K562 (cell line): ENCODE results near the gene DSC2. TPM values are rescaled to one million over a fixed set of nuclear protein-coding genes. Genes with fewer than 3 reads are reported as not detected.

Experiments used
- ATAC-seq: fragments of 200-7000 bp; cut with Tn5 transposase; 3 replicates; pipeline ENCODE4 v1.9.1; 2020; ENCODE audit warnings: moderate library complexity
- BruUV-seq: library from RNA; stranded (reverse); fragments of 400-500 nt; replicated peaks from 2 replicates; lab custom pipeline; 2021; lab: Mats Ljungman, UMichigan
- CTCF ChIA-PET: fragments of 300-600 bp; formaldehyde crosslinking; extraction: SDS; loops from one replicate; lab custom pipeline; 2021; ENCODE audit warnings: low intra/inter-chr PET ratio; lab: Yijun Ruan, JAX
- POLR2A ChIA-PET: fragments of 300-600, 350-650 bp; sonication (Branson Sonifier 250); formaldehyde crosslinking; extraction: SDS; loops from one replicate; lab custom pipeline; 2021; ENCODE audit warnings: antibody characterized with exemption, inconsistent platforms; lab: Yijun Ruan, JAX
- DNase-seq, 4 experiments: peaks; one replicate each; pipeline versions ENCODE4 v3.0.0 to v3.0.0-alpha.2; 2011 to 2018; ENCODE audit warnings: low spot score in 3 of 4, mixed read lengths in 3 of 4; ENCODE audit errors: extremely low read depth in 1 of 4
- FAIRE-seq: peaks from 2 replicates; lab custom pipeline; 2011; peaks lifted over from hg19 to GRCh38; lab: Jason Lieb, UNC
- H2AFZ ChIP-seq: 2 replicates; pipeline ENCODE4 v1.6.0; 2011; ENCODE audit warnings: low read depth, low read length, control low read depth, inconsistent platforms
- H3K27ac ChIP-seq: fragments of 200-600 bp; 3 replicates; pipeline ENCODE4 v1.8.0; 2011; ENCODE audit warnings: low read depth, mild to moderate bottlenecking, control low read depth, inconsistent platforms, low read length, moderate library complexity, mixed read lengths; ENCODE audit errors: extremely low read depth
- H3K27me3 ChIP-seq, 2 experiments: fragments of 300-600 bp in 1 of 2; 2 replicates in 1 of 2; 3 replicates in 1 of 2; pipeline versions ENCODE4 v1.6.0 to v1.8.0; 2011; ENCODE audit warnings: inconsistent platforms in 2 of 2, low read length in 2 of 2, mild to moderate bottlenecking in 1 of 2, mixed read lengths in 1 of 2, moderate library complexity in 1 of 2; ENCODE audit not compliant: control insufficient read depth in 2 of 2, insufficient read depth in 2 of 2
- H3K36me3 ChIP-seq: fragments of 300-600 bp; 3 replicates; pipeline ENCODE4 v1.8.0; 2011; ENCODE audit warnings: mild to moderate bottlenecking, low read length, inconsistent platforms; ENCODE audit not compliant: control insufficient read depth, insufficient read depth
- H3K4me1 ChIP-seq, 2 experiments: fragments of 200-600 bp in 1 of 2; replicated peaks in 1 of 2; 2 replicates in 1 of 2; 3 replicates in 1 of 2; pipeline versions ENCODE4 v1.5.1 to v1.8.0; 2011; ENCODE audit warnings: inconsistent platforms in 2 of 2, low read length in 2 of 2, mild to moderate bottlenecking in 1 of 2, mixed read lengths in 1 of 2, moderate library complexity in 1 of 2; ENCODE audit not compliant: control insufficient read depth in 2 of 2, insufficient read depth in 2 of 2
- H3K4me2 ChIP-seq: 2 replicates; pipeline ENCODE4 v1.6.1; 2011; ENCODE audit warnings: low read length, control low read depth, inconsistent platforms, mixed read lengths; ENCODE audit not compliant: insufficient read depth
- H3K4me3 ChIP-seq: fragments of 200-600 bp; sonication (generic), shearing (Covaris generic); 2 replicates; pipeline ENCODE4 v1.5.1; 2016; ENCODE audit warnings: control low read depth, inconsistent platforms
- H3K79me2 ChIP-seq: fragments of 200-600 bp; 3 replicates; pipeline ENCODE4 v1.8.0; 2011; ENCODE audit warnings: low read length, inconsistent platforms; ENCODE audit not compliant: control insufficient read depth, insufficient read depth
- H3K9ac ChIP-seq, 2 experiments: 2 replicates each; pipeline versions ENCODE4 v1.6.0 to v1.6.1; 2011; ENCODE audit warnings: low read depth in 2 of 2, low read length in 2 of 2, control low read depth in 1 of 2, inconsistent platforms in 1 of 2, mild to moderate bottlenecking in 1 of 2, mixed read lengths in 1 of 2; ENCODE audit not compliant: insufficient read depth in 1 of 2
- H3K9me1 ChIP-seq: one replicate; pipeline ENCODE4 v1.6.0; 2011; ENCODE audit warnings: inconsistent platforms, mild to moderate bottlenecking, low read length, moderate library complexity; ENCODE audit not compliant: control insufficient read depth, insufficient read depth
- H3K9me3 ChIP-seq: replicated peaks from 2 replicates; pipeline ENCODE4 v1.5.1; 2011; ENCODE audit warnings: low read depth, low read length, inconsistent platforms; ENCODE audit not compliant: control insufficient read depth, insufficient read depth
- H4K20me1 ChIP-seq: replicated peaks from 2 replicates; pipeline ENCODE4 v1.6.1; 2011; ENCODE audit warnings: low read length, inconsistent platforms, mixed read lengths; ENCODE audit not compliant: control insufficient read depth, insufficient read depth
- C11orf30 ChIP-seq: fragments of 450-650 bp; IDR thresholded peaks from 2 replicates; pipeline ENCODE4 v1.6.1; 2016; ENCODE audit warnings: low read depth, mild to moderate bottlenecking
- CREB1 ChIP-seq, 2 experiments: sonication (generic) in 1 of 2; formaldehyde crosslinking in 1 of 2; IDR thresholded peaks; 2 replicates each; pipeline versions ENCODE4 v1.6.1 to v1.8.0; 2012 to 2022; ENCODE audit warnings: inconsistent platforms in 1 of 2, mild to moderate bottlenecking in 1 of 2, missing genetic modification reagents in 1 of 2, moderate library complexity in 1 of 2
- HEY1 ChIP-seq: fragments of 250-450 bp; sonication (Bioruptor Pico); IDR thresholded peaks from 2 replicates; pipeline ENCODE4 v1.5.0; 2020; ENCODE audit warnings: mild to moderate bottlenecking, moderate library complexity, borderline replicate concordance
- HIVEP1 ChIP-seq: fragments of 250-450 bp; sonication (Bioruptor Pico); IDR thresholded peaks from 2 replicates; pipeline ENCODE4 v1.4.0; 2020; ENCODE audit warnings: mild to moderate bottlenecking
- HSF4 ChIP-seq: fragments of 250-450 bp; sonication (Bioruptor Pico); IDR thresholded peaks from 2 replicates; pipeline ENCODE4 v2.1.2; 2022; ENCODE audit warnings: mild to moderate bottlenecking, moderate library complexity, borderline replicate concordance
- NRF1 ChIP-seq, 2 experiments: fragments of 450-650 bp; IDR thresholded peaks in 1 of 2; conservative IDR thresholded peaks in 1 of 2; 2 replicates each; pipeline ENCODE4 v1.6.1; 2014; ENCODE audit warnings: mild to moderate bottlenecking in 2 of 2
- SIRT6 ChIP-seq: IDR thresholded peaks from one replicate; pipeline ENCODE4 v1.6.1; 2012; ENCODE audit warnings: low read depth, mild to moderate bottlenecking, control low read depth, inconsistent platforms, low read length, moderate library complexity
- WGBS: fragments of 100-300 bp; shearing (Covaris generic); methylation state at CpG from one replicate; pipeline ENCODE4 v1.1.6; 2016; ENCODE audit warnings: low coverage, mixed read lengths; ENCODE audit not compliant: insufficient coverage; ENCODE audit errors: missing lambda C conversion rate; 5-methylcytosine and 5-hydroxymethylcytosine counted together
- in situ Hi-C: fragments of 300-500 bp; cut with MboI; formaldehyde crosslinking; loops from 4 replicates; pipeline ENCODE4 v1.15.0; 2018; ENCODE audit warnings: inconsistent platforms, mixed read lengths
- intact Hi-C: fragments of 100-400 bp; cut with micrococcal nuclease; formaldehyde crosslinking; loops from 2 replicates; pipeline ENCODE4 v1.14.2; 2022
- polyA plus RNA-seq, 8 experiments: library from polyadenylated mRNA; depleted of rRNA in 4 of 8; stranded (reverse) in 5 of 8; unstranded in 3 of 8; fragments of >200 nt; fragmentation: Nextera tagmentation in 2 of 8; fragmentation: Illumina TruSeq in 1 of 8; extraction: Ambion mirVana in 2 of 8; extraction: Trizol in 1 of 8; gene quantifications; 2 replicates each; pipeline versions ENCODE4 v1.2.1 to v1.2.3, GENCODE V29; 2011 to 2014; ENCODE audit warnings: inconsistent platforms in 1 of 8, missing spikeins in 1 of 8
- total RNA-seq, 7 experiments: library from RNA; depleted of rRNA in 6 of 7; stranded (reverse); fragments of >200 nt in 6 of 7; fragmentation: Illumina TruSeq in 2 of 7; extraction: Trizol in 2 of 7; gene quantifications; 2 replicates each; pipeline versions ENCODE4 v1.2.1 to v1.2.3, GENCODE V29; 2011 to 2021; ENCODE audit warnings: low replicate concordance in 1 of 7
- TF ChIP-seq, protein P1 (sequence below), 2 experiments: fragments of 450-650 bp in 1 of 2; IDR thresholded peaks; 2 replicates each; pipeline ENCODE4 v1.6.1; 2011 to 2017; ENCODE audit warnings: low read depth in 2 of 2, antibody characterized with exemption in 1 of 2, borderline replicate concordance in 1 of 2, low read length in 1 of 2, mild to moderate bottlenecking in 1 of 2, mixed read lengths in 1 of 2; ENCODE audit not compliant: control insufficient read depth in 1 of 2
- TF ChIP-seq, protein P2 (sequence below): sonication (generic); formaldehyde crosslinking; IDR thresholded peaks from 2 replicates; pipeline ENCODE4 v1.8.0; 2022; ENCODE audit warnings: mild to moderate bottlenecking, low read depth, missing genetic modification reagents
- TF ChIP-seq, protein P3 (sequence below): fragments of 250-450 bp; sonication (Bioruptor Pico); IDR thresholded peaks from 2 replicates; pipeline ENCODE4 v1.5.0; 2022; ENCODE audit warnings: mild to moderate bottlenecking

Gene DSC2
- total and polyA plus RNA-seq, 9 of the 15 experiments (the other 6 are each of a cell fraction or from before 2014, with no cell fraction given), result 3.8 to 15.3 (median 6.4) TPM

DNA sequence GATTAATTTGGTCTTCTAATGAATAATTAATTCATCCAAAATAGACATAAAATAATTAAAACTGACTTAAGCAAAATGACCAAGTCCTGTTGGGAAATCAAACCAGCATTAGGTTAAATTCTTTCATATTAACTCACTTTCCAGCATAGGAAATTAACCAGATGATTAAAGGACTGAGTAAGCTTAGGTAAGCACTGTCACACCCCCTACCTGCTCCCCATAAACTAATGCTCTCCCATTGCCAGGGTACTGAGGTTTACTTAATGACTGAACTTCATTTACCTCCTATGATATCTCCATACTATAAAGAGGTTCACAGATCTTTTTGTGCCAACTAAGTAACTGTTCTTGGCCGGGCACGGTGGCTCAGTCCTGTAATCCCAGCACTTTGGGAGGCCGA, 13.7 kb downstream of the DSC2 start:
- Histone ChIP-seq H2AFZ (no peak overlapping the region), H3K9ac (no peak overlapping the region), H3K9me3 (no peaks in the 10 kb centered on the region), H3K27ac (no peak overlapping the region), H3K9me1 (no peaks in the 10 kb centered on the region), H3K4me3 (no peak overlapping the region), H4K20me1 (no peaks in the 10 kb centered on the region), H3K36me3 (peaks cover 51% of the 10 kb centered on the region), H3K4me1 (no peaks in the 10 kb centered on the region), H3K27me3 (no peaks in the 10 kb centered on the region), H3K4me2 (no peak overlapping the region), H3K79me2 (no peaks in the 10 kb centered on the region)
- DNase-seq (no peak), FAIRE-seq (no peak), ATAC-seq (no peak)
- CTCF ChIA-PET, result no interaction called here
- BruUV-seq, result no TSS peak
- intact Hi-C loops (no loop called here), in situ Hi-C loops (no loop called here)
- 78% methylated on average over 3 of the region's 3 CpGs for WGBS
- POLR2A ChIA-PET, result interaction anchor here (0.8 to 1.0 kb wide), 2 partner anchors 9 to 11 kb away, joined by 3 to 4 read pairs; no protein-coding TSS in a partner anchor
- TF ChIP-seq, protein P1, sequence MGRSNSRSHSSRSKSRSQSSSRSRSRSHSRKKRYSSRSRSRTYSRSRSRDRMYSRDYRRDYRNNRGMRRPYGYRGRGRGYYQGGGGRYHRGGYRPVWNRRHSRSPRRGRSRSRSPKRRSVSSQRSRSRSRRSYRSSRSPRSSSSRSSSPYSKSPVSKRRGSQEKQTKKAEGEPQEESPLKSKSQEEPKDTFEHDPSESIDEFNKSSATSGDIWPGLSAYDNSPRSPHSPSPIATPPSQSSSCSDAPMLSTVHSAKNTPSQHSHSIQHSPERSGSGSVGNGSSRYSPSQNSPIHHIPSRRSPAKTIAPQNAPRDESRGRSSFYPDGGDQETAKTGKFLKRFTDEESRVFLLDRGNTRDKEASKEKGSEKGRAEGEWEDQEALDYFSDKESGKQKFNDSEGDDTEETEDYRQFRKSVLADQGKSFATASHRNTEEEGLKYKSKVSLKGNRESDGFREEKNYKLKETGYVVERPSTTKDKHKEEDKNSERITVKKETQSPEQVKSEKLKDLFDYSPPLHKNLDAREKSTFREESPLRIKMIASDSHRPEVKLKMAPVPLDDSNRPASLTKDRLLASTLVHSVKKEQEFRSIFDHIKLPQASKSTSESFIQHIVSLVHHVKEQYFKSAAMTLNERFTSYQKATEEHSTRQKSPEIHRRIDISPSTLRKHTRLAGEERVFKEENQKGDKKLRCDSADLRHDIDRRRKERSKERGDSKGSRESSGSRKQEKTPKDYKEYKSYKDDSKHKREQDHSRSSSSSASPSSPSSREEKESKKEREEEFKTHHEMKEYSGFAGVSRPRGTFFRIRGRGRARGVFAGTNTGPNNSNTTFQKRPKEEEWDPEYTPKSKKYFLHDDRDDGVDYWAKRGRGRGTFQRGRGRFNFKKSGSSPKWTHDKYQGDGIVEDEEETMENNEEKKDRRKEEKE (IDR thresholded peaks at IDR 0.05; ENCODE audit: borderline replicate concordance in 1 of 2, control insufficient read depth in 1 of 2, low read depth in 2 of 2, low read length in 1 of 2), result no peak
- TF ChIP-seq NRF1 (conservative IDR thresholded peaks at IDR 0.05 in 1 of 2, IDR thresholded peaks at IDR 0.05 in 1 of 2), result no peak
- TF ChIP-seq, protein P2, sequence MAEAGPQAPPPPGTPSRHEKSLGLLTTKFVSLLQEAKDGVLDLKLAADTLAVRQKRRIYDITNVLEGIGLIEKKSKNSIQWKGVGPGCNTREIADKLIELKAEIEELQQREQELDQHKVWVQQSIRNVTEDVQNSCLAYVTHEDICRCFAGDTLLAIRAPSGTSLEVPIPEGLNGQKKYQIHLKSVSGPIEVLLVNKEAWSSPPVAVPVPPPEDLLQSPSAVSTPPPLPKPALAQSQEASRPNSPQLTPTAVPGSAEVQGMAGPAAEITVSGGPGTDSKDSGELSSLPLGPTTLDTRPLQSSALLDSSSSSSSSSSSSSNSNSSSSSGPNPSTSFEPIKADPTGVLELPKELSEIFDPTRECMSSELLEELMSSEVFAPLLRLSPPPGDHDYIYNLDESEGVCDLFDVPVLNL (CRISPR knock-in tag), result no peak
- TF ChIP-seq C11orf30, result no peak
- TF ChIP-seq CREB1 (IDR thresholded peaks at IDR 0.05), result no peak
- no peak for TF ChIP-seq CREB1 (CRISPR knock-in tag; IDR thresholded peaks at IDR 0.05)
- TF ChIP-seq, protein P3, sequence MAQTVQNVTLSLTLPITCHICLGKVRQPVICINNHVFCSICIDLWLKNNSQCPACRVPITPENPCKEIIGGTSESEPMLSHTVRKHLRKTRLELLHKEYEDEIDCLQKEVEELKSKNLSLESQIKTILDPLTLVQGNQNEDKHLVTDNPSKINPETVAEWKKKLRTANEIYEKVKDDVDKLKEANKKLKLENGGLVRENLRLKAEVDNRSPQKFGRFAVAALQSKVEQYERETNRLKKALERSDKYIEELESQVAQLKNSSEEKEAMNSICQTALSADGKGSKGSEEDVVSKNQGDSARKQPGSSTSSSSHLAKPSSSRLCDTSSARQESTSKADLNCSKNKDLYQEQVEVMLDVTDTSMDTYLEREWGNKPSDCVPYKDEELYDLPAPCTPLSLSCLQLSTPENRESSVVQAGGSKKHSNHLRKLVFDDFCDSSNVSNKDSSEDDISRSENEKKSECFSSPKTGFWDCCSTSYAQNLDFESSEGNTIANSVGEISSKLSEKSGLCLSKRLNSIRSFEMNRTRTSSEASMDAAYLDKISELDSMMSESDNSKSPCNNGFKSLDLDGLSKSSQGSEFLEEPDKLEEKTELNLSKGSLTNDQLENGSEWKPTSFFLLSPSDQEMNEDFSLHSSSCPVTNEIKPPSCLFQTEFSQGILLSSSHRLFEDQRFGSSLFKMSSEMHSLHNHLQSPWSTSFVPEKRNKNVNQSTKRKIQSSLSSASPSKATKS (CRISPR knock-in tag), result no peak
- no peak for TF ChIP-seq SIRT6
- no peak for TF ChIP-seq HIVEP1 (CRISPR knock-in tag)
- TF ChIP-seq HSF4, result no peak
- TF ChIP-seq HEY1 (CRISPR knock-in tag), result no peak
